ENCODE measurements around the gene CARNS1. TPM values are rescaled to one million over a fixed set of nuclear protein-coding genes. Genes with fewer than 3 reads are reported as not detected.

The CARNS1 gene
- total RNA-seq, 1 donor from 2014 or later, result 1.3 TPM

- no peak for DNase-seq (ENCODE audit: low spot score)
Observed at GRCh38 chr11:67375320-67376055, 40.0 kb upstream of the CARNS1 start.

- DNase-seq (ENCODE audit: low spot score), result no peak
Observed at GRCh38 chr11:67376063-67376820, 39.2 kb upstream of the CARNS1 start.

- DNase-seq (ENCODE audit: low spot score), result no peak
Observed at GRCh38 chr11:67376873-67377808, 38.3 kb upstream of the CARNS1 start.

GRCh38 chr11:67378544-67378943 is 36.9 kb upstream of the CARNS1 start:
- DNase-seq (ENCODE audit: low spot score), result no peak

GRCh38 chr11:67379061-67380058 is 36.1 kb upstream of the CARNS1 start:
- no peak for DNase-seq (ENCODE audit: low spot score)

GRCh38 chr11:67381244-67381972 is 34.1 kb upstream of the CARNS1 start:
- DNase-seq (ENCODE audit: low spot score), result no peak

GRCh38 chr11:67382276-67383136 is 33.0 kb upstream of the CARNS1 start:
- peak; percentile 86 for DNase-seq (ENCODE audit: low spot score)

GRCh38 chr11:67384851-67385366 is 30.6 kb upstream of the CARNS1 start:
- DNase-seq (ENCODE audit: low spot score), result no peak

- DNase-seq (ENCODE audit: low spot score), result no peak
Observed at GRCh38 chr11:67387069-67387468, 28.4 kb upstream of the CARNS1 start.

GRCh38 chr11:67387518-67387917 is 28.0 kb upstream of the CARNS1 start:
- no peak for DNase-seq (ENCODE audit: low spot score)

- no peak for DNase-seq (ENCODE audit: low spot score)
Observed at GRCh38 chr11:67389477-67389876, 26.0 kb upstream of the CARNS1 start.

GRCh38 chr11:67390947-67391303 is 24.6 kb upstream of the CARNS1 start:
- DNase-seq (ENCODE audit: low spot score), result no peak

GRCh38 chr11:67391304-67392182 is 23.9 kb upstream of the CARNS1 start, which contains the start of gene RAD9A:
Gene RAD9A (plus strand): TSS chr11:67391986. CDS start chr11:67392045, 59 bp downstream.
- peak; percentile 95 for DNase-seq (ENCODE audit: low spot score)

- no peak for DNase-seq (ENCODE audit: low spot score)
Observed at GRCh38 chr11:67392183-67392715, 23.2 kb upstream of the CARNS1 start.

- no peak for DNase-seq (ENCODE audit: low spot score)
Observed at GRCh38 chr11:67393437-67393836, 22.0 kb upstream of the CARNS1 start.

- no peak for DNase-seq (ENCODE audit: low spot score)
Observed at GRCh38 chr11:67393990-67394389, 21.5 kb upstream of the CARNS1 start.

- DNase-seq (ENCODE audit: low spot score), result no peak
Observed at GRCh38 chr11:67395555-67396258, 19.8 kb upstream of the CARNS1 start.
